ENCODE measurements around the gene NDC1. TPM values are rescaled to one million over a fixed set of nuclear protein-coding genes. Genes with fewer than 3 reads are reported as not detected.
"Not testable (repeated sequence)": the region's sequence is repeated elsewhere in the genome, so short reads cannot be mapped to it uniquely, and the experiment has no call there.

Gene NDC1, protein sequence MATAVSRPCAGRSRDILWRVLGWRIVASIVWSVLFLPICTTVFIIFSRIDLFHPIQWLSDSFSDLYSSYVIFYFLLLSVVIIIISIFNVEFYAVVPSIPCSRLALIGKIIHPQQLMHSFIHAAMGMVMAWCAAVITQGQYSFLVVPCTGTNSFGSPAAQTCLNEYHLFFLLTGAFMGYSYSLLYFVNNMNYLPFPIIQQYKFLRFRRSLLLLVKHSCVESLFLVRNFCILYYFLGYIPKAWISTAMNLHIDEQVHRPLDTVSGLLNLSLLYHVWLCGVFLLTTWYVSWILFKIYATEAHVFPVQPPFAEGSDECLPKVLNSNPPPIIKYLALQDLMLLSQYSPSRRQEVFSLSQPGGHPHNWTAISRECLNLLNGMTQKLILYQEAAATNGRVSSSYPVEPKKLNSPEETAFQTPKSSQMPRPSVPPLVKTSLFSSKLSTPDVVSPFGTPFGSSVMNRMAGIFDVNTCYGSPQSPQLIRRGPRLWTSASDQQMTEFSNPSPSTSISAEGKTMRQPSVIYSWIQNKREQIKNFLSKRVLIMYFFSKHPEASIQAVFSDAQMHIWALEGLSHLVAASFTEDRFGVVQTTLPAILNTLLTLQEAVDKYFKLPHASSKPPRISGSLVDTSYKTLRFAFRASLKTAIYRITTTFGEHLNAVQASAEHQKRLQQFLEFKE
- total RNA-seq: 19.3 to 21.9 TPM (median 20.6 TPM) in 3 replicates

DNA sequence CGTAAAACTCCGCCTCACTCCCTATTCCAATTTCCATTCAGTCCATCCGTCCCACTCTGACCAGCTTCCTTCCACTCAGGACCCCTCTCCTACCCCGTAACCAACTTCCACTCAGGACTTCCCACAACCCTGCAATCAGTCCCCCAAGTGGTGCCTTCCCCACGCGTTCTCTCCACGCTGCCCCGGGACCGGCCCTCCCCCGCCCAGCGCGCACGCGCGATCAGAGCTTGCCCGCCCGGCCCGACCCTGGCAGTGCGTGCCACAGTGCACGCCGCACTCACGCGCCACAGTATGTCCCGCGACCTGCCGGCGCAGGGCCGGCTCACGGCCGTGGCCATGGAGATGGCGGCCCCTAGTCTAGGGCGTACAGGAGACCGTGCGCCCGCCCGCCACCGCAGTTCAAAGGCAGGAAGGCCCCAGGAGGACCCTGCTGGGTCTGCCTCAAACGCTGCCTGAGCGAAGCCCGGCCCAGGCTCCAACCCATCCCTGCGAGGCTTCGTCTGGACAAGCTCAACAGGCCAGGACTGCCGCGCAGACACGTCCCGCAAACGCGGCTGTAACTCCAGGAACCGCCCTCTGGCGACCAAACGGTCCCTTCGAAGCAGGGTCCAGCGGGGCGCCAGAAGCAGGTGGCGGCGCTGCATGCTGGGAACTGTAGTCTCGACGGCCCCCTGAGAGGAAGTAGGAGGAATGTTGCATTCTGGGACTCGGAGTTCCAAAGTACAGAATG, at the start of gene NDC1:
Gene NDC1, minus strand, starts transcription at position 373 of the 730 bp plus-strand sequence. Its CDS starts 35 bp downstream, at position 338.
- Mint-ChIP-seq H3K36me3 (peaks cover 4% of the 10 kb centered on the region), H3K27ac (peak within 1 kb of the TSS; percentile 93), H3K4me1 (peaks cover 12% of the 10 kb centered on the region), H3K27me3 (ENCODE audit: low read depth) (no peaks in the 10 kb centered on the region), H3K9me3 (peaks cover 9% of the 10 kb centered on the region), H3K4me3 (peak within 1 kb of the TSS; percentile 97)
- peak; percentile 68 to 84 for DNase-seq (ENCODE audit: low spot score in 2 of 2, unreplicated experiment in 2 of 2)
- TF ChIP-seq, protein P1, sequence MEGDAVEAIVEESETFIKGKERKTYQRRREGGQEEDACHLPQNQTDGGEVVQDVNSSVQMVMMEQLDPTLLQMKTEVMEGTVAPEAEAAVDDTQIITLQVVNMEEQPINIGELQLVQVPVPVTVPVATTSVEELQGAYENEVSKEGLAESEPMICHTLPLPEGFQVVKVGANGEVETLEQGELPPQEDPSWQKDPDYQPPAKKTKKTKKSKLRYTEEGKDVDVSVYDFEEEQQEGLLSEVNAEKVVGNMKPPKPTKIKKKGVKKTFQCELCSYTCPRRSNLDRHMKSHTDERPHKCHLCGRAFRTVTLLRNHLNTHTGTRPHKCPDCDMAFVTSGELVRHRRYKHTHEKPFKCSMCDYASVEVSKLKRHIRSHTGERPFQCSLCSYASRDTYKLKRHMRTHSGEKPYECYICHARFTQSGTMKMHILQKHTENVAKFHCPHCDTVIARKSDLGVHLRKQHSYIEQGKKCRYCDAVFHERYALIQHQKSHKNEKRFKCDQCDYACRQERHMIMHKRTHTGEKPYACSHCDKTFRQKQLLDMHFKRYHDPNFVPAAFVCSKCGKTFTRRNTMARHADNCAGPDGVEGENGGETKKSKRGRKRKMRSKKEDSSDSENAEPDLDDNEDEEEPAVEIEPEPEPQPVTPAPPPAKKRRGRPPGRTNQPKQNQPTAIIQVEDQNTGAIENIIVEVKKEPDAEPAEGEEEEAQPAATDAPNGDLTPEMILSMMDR (IDR thresholded peaks at IDR 0.05; ENCODE audit: unreplicated experiment): no peak

DNA sequence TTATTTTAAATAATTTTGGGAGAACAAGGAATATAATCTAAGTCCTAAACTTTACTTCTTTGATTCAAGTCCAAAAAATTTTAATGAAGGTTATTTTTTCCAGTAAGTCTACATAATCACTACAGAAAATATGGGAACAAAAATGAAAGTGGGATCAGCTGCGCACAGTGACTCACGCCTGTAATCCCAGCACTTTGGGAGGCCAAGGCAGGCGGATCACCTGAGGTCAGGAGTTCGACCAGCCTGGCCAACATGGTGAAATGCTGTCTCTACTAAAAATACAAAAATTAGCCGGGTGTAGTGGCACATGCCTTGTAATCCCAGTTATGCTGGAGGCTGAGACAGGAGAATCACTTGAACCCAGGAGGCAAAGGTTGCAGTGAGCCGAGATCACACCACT, 45.5 kb upstream of the NDC1 start:
- not testable (repeated sequence) for H3K4me1 Mint-ChIP-seq; H3K27ac Mint-ChIP-seq; H3K9me3 Mint-ChIP-seq; H3K4me3 Mint-ChIP-seq; H3K27me3 Mint-ChIP-seq (ENCODE audit: low read depth); DNase-seq (ENCODE audit: low spot score in 2 of 2, unreplicated experiment in 2 of 2)
- peaks cover 30% of the 10 kb centered on the region for H3K36me3 Mint-ChIP-seq

DNA sequence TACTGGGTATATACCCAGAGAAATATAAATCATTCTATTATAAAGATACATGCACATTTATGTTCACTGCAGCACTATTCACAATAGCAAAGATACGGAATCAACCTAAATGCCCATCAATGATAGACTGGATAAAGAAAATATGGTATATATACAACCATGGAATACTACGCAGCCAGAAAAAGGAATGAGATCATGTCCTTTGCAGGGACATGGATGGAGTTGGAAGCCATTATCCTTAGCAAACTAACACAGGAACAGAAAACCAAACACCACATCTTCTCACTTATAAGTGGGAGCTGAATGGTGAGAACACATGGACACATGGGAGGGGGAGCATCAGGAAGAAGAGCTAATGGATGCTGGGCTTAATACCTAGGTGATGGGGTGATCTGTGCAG, 43.8 kb upstream of the NDC1 start:
- H3K36me3 Mint-ChIP-seq: peaks cover 39% of the 10 kb centered on the region
- H3K9me3 Mint-ChIP-seq; H3K4me3 Mint-ChIP-seq; H3K27me3 Mint-ChIP-seq (ENCODE audit: low read depth); H3K4me1 Mint-ChIP-seq; H3K27ac Mint-ChIP-seq; DNase-seq (ENCODE audit: low spot score in 2 of 2, unreplicated experiment in 2 of 2): not testable (repeated sequence)

DNA sequence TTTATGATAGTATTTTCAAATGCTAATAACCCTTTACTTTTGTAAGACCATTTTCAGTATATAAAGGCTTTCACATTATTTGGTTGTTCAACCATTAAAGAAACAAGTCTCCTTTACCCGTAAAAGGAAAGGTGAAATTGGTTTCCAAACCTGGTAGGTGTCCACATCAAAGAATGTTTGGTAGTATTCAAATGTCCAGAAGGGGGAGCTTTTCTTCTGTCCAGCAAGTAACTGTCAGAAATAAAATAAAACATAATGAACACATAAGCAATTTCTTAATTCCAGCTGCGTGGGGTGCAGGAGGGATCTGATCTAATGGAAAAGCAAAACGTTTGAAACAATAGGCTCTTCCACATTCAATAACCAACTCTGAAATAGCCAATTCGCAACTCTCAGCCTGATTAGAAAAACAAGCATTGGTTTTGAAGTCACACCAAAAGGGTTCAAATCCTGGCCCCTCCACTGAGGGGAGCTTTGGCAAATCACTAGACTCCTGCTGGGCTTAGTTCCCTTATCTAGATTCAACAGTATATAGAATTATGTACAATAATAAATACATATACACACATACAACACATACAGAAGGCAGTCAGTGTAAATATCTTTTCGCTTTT, 40.5 kb upstream of the NDC1 start:
- no peak for DNase-seq (ENCODE audit: low spot score in 2 of 2, unreplicated experiment in 2 of 2)
- peaks cover 50% of the 10 kb centered on the region for H3K36me3 Mint-ChIP-seq
- TF ChIP-seq, protein P1 (IDR thresholded peaks at IDR 0.05; ENCODE audit: unreplicated experiment): peak; percentile 38

DNA sequence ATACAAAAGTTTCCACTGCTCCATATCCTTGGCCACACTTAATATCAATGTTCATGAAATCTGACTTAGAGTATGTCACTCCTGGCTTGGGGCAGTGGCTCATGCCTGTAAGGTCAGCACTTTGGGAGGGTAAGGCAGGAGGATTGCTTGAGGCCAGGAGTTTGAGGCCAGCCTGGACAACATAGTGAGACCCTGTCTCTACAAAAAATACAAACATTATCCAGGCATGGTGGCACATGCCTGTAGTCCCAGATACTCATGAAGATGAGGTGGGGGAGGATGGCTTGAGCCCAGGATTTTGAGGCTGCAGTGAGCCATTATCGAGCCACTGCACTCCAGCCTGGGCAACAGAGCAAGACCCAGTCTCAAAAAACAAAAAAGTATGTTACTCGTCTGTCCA, 37.1 kb upstream of the NDC1 start:
- not testable (repeated sequence) for H3K9me3 Mint-ChIP-seq; H3K27me3 Mint-ChIP-seq (ENCODE audit: low read depth); DNase-seq (ENCODE audit: low spot score in 2 of 2, unreplicated experiment in 2 of 2); H3K27ac Mint-ChIP-seq; H3K4me1 Mint-ChIP-seq; H3K4me3 Mint-ChIP-seq
- peaks cover 41% of the 10 kb centered on the region for H3K36me3 Mint-ChIP-seq

More for the DNA sequence above, 40.5 kb upstream of the NDC1 start:
- Mint-ChIP-seq H3K9me3 (peaks cover 9% of the 10 kb centered on the region), H3K27me3 (ENCODE audit: low read depth) (no peaks in the 10 kb centered on the region), H3K4me3 (no peak overlapping the region), H3K27ac (no peak overlapping the region), H3K4me1 (no peaks in the 10 kb centered on the region)

DNA sequence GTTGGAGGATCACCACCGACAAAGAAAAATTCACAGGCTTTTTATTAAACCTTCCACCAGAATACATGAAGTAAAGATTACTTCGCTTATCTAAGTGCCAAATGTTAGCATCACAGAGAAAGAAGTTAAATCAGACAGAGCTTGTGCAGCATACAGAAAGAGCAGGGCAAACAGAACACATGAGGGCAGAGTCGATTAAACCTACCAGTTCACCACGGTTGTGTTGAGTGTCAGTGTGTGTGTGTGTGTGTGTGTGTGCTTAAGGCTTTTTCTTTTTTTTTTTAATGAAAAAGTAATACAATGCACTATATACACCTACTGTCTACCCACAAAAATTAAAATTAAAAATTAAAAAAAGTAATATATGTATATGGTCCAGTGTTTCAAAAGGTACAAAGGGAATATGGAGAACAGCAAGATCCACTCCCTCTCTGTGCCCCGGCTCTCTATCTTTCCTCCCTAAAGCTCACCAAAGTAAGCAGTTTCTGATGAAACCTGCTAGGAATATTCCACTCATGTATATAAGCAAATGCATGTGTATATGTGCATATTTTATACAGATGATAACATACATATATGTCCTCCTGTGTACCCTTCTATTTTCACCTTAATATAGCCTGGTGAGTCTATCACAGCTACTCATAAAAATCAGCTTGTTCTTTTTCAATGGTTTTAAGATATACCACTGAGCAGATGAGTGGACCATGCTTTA, 33.8 kb upstream of the NDC1 start:
- no peak overlapping the region for H3K4me3 Mint-ChIP-seq
- TF ChIP-seq, protein P1 (IDR thresholded peaks at IDR 0.05; ENCODE audit: unreplicated experiment): no peak
- DNase-seq (ENCODE audit: low spot score in 2 of 2, unreplicated experiment in 2 of 2): no peak
- H3K9me3 Mint-ChIP-seq: no peaks in the 10 kb centered on the region
- H3K27ac Mint-ChIP-seq: no peak overlapping the region
- H3K27me3 Mint-ChIP-seq (ENCODE audit: low read depth): no peaks in the 10 kb centered on the region
- peaks cover 41% of the 10 kb centered on the region for H3K36me3 Mint-ChIP-seq
- H3K4me1 Mint-ChIP-seq: no peaks in the 10 kb centered on the region
